ENCODE measurements around the gene IGSF1.

The IGSF1 gene

GRCh38 chrX:131308980-131309379, 19.9 kb upstream of the IGSF1 start:
- TF ChIP-seq CTCF (IDR thresholded peaks at IDR 0.05; ENCODE audit: insufficient read depth, low read depth, low read length, missing control alignments) = no peak
- no peak for DNase-seq (ENCODE audit: low read depth)
- H3K4me3 ChIP-seq (ENCODE audit: low read depth, low read length) = no peak overlapping the region

DNA sequence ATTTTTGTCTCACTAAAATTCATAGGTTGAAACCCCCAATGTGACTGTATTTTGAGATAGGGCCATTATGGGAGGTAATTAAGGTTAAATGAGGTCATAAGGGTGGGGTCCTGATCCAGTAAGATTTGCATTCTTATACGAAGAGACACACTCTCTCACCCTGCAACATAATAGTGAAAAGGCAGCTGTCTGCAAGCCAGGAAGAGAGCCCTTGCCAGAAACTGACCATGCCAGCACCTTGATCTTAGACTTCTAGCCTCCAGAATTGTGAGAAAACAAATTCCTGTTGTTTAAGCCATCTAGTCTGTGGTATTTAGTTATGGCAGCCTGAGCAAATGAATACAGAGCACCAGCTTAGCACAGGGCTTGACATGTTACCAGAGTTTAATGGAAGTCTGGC, 17.5 kb upstream of the IGSF1 start:
- DNase-seq (ENCODE audit: low read depth) = no peak
- TF ChIP-seq CTCF (IDR thresholded peaks at IDR 0.05; ENCODE audit: insufficient read depth, low read depth, low read length, missing control alignments) = no peak
- no peak overlapping the region for H3K4me3 ChIP-seq (ENCODE audit: low read depth, low read length)

DNA sequence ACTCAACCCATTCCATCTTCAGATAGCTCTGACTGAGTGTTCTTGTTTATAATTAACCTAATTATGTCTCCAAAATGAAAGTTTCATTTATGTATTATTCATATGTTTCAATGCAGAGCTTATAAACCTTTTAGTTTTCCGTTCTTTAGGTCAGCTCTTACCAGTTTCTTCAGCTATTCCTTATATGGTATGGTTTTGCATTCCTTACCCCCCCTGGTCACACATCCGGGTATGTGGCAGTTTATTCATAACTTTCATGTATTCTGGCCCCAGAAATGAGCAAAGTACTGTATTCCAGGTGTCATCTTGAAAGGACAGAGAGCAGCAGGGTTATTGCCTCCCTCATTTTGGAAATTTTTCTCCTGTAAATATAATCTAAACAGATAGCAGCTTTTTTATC, 16.8 kb upstream of the IGSF1 start:
- DNase-seq (ENCODE audit: low read depth) = no peak
- no peak overlapping the region for H3K4me3 ChIP-seq (ENCODE audit: low read depth, low read length)
- no peak for TF ChIP-seq CTCF (IDR thresholded peaks at IDR 0.05; ENCODE audit: insufficient read depth, low read depth, low read length, missing control alignments)

DNA sequence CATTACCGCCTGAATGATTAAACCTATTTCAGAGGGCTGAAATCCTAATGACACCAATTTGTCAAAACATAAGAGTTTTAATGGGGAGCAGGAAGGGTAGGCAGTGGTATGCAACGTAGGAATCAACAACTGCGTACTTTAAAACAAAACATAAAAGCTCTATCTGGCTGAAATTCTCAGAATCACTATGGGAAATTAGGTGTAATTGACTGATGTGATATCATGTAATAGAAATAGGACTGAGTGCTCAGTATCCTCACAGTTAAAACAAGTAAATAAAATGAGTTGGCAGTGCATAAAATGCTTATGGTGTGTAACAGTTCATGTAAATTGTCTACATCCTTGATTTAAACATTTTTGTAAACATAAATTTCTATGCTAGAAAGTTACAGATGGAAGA, 13.6 kb upstream of the IGSF1 start:
- TF ChIP-seq CTCF (IDR thresholded peaks at IDR 0.05; ENCODE audit: insufficient read depth, low read depth, low read length, missing control alignments) = no peak
- DNase-seq (ENCODE audit: low read depth) = no peak
- no peak overlapping the region for H3K4me3 ChIP-seq (ENCODE audit: low read depth, low read length)

- no peak for TF ChIP-seq CTCF (IDR thresholded peaks at IDR 0.05; ENCODE audit: insufficient read depth, low read depth, low read length, missing control alignments)
- H3K4me3 ChIP-seq (ENCODE audit: low read depth, low read length) = no peak overlapping the region
- no peak for DNase-seq (ENCODE audit: low read depth)
These were observed 12.0 kb upstream of the IGSF1 start for GRCh38 chrX:131301155-131301554.

DNA sequence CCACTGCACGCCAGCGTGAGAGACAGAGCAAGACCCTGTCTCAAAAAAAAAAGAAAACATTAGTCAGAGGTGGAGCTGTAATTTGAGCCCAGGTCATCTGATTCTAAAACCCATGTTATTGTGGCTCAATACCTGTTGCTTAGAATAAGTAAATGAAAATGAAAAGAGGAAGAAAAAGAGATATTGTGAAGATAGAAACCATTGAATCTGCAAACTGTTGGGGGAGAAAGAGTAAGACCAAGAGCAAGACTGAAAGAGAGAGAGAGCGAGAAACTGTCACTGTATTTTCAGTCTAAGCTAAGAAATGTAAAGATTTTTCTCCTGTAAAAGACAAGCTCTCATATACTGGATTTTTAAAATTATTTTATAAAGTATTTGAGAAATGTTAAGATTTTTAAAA, 9.7 kb upstream of the IGSF1 start:
- no peak for DNase-seq (ENCODE audit: low read depth)
- no peak for TF ChIP-seq CTCF (IDR thresholded peaks at IDR 0.05; ENCODE audit: insufficient read depth, low read depth, low read length, missing control alignments)
- H3K4me3 ChIP-seq (ENCODE audit: low read depth, low read length) = no peak overlapping the region

DNA sequence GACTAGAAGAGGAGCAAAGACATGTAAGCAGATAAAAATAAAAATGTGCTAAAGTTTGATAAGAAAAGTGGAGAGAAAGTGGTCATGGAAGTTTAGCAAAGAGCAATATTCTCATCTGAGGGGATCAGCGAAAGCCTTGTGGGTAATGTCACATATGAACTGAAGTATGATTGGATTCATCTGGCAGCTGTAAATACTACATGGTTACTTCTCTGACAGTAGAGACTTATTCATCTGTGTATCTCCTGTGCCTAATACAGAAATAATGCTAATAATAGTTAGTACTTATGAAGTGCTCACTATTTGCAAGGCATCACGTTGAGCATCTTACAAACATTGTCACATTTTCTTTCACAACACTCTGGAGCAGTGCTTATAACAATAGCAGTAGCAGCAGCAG, 8.9 kb upstream of the IGSF1 start:
- TF ChIP-seq CTCF (IDR thresholded peaks at IDR 0.05; ENCODE audit: insufficient read depth, low read depth, low read length, missing control alignments) = no peak
- DNase-seq (ENCODE audit: low read depth) = no peak
- no peak overlapping the region for H3K4me3 ChIP-seq (ENCODE audit: low read depth, low read length)
